GM12873 (cell line): Measurements from ENCODE around the gene RERG.

Experiments used
- CTCF ChIP-seq: IDR thresholded peaks from 2 replicates; pipeline ENCODE4 v1.5.1; 2012; ENCODE audit warnings: low read depth, mild to moderate bottlenecking, moderate library complexity, low read length, control low read depth; ENCODE audit not compliant: insufficient read depth; ENCODE audit errors: missing control alignments

RERG gene

GRCh38 chr12:15184484-15184883, 36.7 kb downstream of the RERG start:
- no peak for TF ChIP-seq CTCF

DNA sequence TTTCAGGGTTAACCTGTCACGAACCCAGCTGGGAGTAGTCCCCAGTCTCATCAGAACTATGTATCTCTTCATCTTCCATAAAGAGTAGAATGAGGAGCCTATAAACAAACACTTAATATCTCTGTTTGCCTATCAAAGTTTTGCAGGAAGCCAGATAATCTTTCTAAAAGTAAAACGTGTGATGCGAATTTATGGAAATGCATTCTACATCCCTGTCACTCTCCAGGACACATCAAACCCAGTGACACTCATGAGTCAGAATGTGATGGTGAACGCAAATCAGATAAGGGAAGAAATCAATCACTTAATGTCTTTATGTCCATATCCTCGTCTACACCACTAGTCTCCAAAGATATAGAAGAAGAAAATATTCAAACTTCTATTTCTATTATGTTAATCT, 37.4 kb downstream of the RERG start:
- TF ChIP-seq CTCF: no peak

- no peak for TF ChIP-seq CTCF
Measured at GRCh38 chr12:15181017-15181683, 40.1 kb downstream of the RERG start.

GRCh38 chr12:15180325-15180724, 40.9 kb downstream of the RERG start:
- no peak for TF ChIP-seq CTCF

- TF ChIP-seq CTCF: no peak
Measured at GRCh38 chr12:15179672-15180071, 41.5 kb downstream of the RERG start.

DNA sequence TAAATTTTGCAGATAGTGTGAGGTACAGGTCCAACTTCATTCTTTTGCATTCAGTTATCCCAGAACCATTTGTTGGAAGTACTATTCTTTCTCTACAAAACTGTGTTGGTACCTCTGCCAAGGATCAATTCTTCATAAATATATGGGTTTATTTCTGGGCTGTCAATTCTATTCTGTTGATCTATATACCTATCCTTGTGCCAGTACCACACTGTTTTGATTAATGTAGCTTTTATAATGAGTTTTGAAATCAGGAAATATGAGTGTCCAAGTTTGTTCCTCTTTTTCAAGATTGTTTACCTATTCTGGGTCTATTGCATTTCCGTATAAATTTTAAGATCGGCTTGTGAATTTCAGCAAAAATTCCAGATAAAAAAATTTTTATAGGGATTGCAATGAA, 48.1 kb downstream of the RERG start:
- TF ChIP-seq CTCF: no peak

- TF ChIP-seq CTCF: no peak
Measured at GRCh38 chr12:15172060-15172822, 49.0 kb downstream of the RERG start.
